Right atrium auricular region (tissue), 2 donors: ENCODE results near the gene CYP17A1. TPM values are rescaled to one million over a fixed set of nuclear protein-coding genes. Genes with fewer than 3 reads are reported as not detected.

Experiments used
- DNase-seq: peaks from one replicate; pipeline ENCODE4 v3.0.0-alpha.2; 2019; ENCODE audit warnings: low spot score
- H3K27ac ChIP-seq, 2 donors: fragments of 200-600 bp; sonication (generic); 1 replicate in 1 of 2; 2 replicates in 1 of 2; pipeline ENCODE4 v1.5.1; 2016 to 2019
- H3K27me3 ChIP-seq, 2 donors: fragments of 200-600 bp; sonication (generic); one replicate each; pipeline versions ENCODE4 v1.5.1 to v1.6.0; 2017 to 2019
- H3K36me3 ChIP-seq: fragments of 200-600 bp; sonication (generic); one replicate; pipeline ENCODE4 v1.5.1; 2016
- H3K4me1 ChIP-seq, 2 donors: fragments of 200-600 bp; sonication (generic); one replicate each; pipeline versions ENCODE4 v1.5.1 to v1.6.0; 2017 to 2019
- H3K4me3 ChIP-seq, 2 donors: fragments of 200-600 bp; sonication (generic); 1 replicate in 1 of 2; 2 replicates in 1 of 2; pipeline ENCODE4 v1.5.1; 2017 to 2019; ENCODE audit warnings: mild to moderate bottlenecking in 1 of 2, moderate library complexity in 1 of 2
- H3K9me3 ChIP-seq, 2 donors: fragments of 200-600 bp; sonication (generic); one replicate each; pipeline ENCODE4 v1.5.1; 2019
- CTCF ChIP-seq, 2 donors: fragments of 200-600 bp; sonication (generic); IDR thresholded peaks; one replicate each; pipeline ENCODE4 v1.5.1; 2019; ENCODE audit warnings: antibody characterized with exemption in 2 of 2
- total RNA-seq, 2 donors: library from RNA; depleted of rRNA; stranded (reverse); fragments of >200 nt; gene quantifications; one replicate each; pipeline ENCODE4 v1.1.0, GENCODE V29; 2016

The CYP17A1 gene, protein sequence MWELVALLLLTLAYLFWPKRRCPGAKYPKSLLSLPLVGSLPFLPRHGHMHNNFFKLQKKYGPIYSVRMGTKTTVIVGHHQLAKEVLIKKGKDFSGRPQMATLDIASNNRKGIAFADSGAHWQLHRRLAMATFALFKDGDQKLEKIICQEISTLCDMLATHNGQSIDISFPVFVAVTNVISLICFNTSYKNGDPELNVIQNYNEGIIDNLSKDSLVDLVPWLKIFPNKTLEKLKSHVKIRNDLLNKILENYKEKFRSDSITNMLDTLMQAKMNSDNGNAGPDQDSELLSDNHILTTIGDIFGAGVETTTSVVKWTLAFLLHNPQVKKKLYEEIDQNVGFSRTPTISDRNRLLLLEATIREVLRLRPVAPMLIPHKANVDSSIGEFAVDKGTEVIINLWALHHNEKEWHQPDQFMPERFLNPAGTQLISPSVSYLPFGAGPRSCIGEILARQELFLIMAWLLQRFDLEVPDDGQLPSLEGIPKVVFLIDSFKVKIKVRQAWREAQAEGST
- under 1 TPM in 1 of 2 donors, not detected in 1; 0.47 TPM for total RNA-seq

- no peak for DNase-seq
- TF ChIP-seq CTCF (IDR thresholded peaks at IDR 0.05), result no peak
- H3K27ac ChIP-seq, result no peak within 1 kb of the TSS
Observed at GRCh38 chr10:102837230-102837721, at the start of gene CYP17A1. Gene CYP17A1 (minus strand): TSS chr10:102837413. CDS start chr10:102837361, 52 bp downstream.

DNA sequence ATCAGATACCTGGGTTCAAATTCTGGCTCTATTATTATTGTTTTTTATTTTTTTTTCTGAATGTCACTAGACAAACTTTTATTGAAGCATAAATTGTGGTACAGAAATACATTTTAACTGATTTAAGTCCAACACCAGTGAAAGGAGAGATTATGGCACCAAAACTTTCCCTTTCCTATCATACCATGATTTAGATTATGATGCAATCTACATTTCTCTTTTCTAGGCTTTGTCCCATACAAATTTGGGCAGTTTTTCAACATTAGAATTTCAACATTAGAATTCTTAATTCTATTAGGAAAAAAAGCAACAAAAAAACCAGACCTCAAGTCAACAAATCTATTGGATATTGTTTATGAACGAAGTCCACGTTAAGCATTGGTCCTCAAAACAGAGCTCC lies 43.0 kb upstream of the CYP17A1 start:
- Histone ChIP-seq H3K9me3 (no peaks in the 10 kb centered on the region), H3K27me3 (no peaks in the 10 kb centered on the region), H3K4me3 (no peak overlapping the region), H3K4me1 (no peaks in the 10 kb centered on the region), H3K36me3 (peaks cover 4% of the 10 kb centered on the region), H3K27ac (no peak overlapping the region)
- no peak for DNase-seq
- TF ChIP-seq CTCF (IDR thresholded peaks at IDR 0.05), result no peak

More at GRCh38 chr10:102837230-102837721, at the start of gene CYP17A1:
- Histone ChIP-seq H3K9me3 (peaks cover 0 to 12% of the 10 kb centered on the region in 2 donors), H3K27me3 (no peaks in the 10 kb centered on the region), H3K36me3 (no peaks in the 10 kb centered on the region), H3K4me1 (no peaks in the 10 kb centered on the region), H3K4me3 (no peak within 1 kb of the TSS)

DNA sequence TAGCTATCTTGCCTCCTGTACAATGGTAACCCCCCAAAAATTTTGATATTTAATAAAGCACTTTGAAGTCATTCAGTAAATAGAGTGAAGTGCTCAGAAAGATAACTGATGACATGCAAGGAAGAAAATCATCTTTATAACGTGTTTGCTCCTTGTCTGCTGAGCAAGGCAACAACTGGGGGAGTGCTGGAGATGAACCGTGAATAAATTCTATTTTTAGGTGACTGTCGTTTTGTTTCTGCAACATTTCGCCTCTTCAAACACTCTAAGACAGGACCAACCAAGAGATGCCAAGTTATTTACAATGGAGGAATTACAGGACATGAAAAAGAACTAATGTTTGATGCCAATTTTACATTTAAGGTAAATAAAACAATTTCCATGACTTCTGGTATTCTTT lies 41.4 kb upstream of the CYP17A1 start:
- Histone ChIP-seq H3K4me1 (no peaks in the 10 kb centered on the region), H3K27ac (no peak overlapping the region), H3K36me3 (peaks cover 8% of the 10 kb centered on the region), H3K9me3 (no peaks in the 10 kb centered on the region), H3K4me3 (no peak overlapping the region), H3K27me3 (no peaks in the 10 kb centered on the region)
- DNase-seq, result no peak
- no peak for TF ChIP-seq CTCF (IDR thresholded peaks at IDR 0.05)

- no peak overlapping the region for H3K4me3 ChIP-seq
- no peaks in the 10 kb centered on the region for H3K4me1 ChIP-seq
- DNase-seq, result no peak
- no peak for TF ChIP-seq CTCF (IDR thresholded peaks at IDR 0.05)
- H3K27me3 ChIP-seq, result no peaks in the 10 kb centered on the region
- peaks cover 8% of the 10 kb centered on the region for H3K36me3 ChIP-seq
- H3K9me3 ChIP-seq, result no peaks in the 10 kb centered on the region
- H3K27ac ChIP-seq, result no peak overlapping the region
Observed at GRCh38 chr10:102876747-102877153, 39.5 kb upstream of the CYP17A1 start.

- Histone ChIP-seq H3K27ac (no peak overlapping the region), H3K36me3 (peaks cover 4% of the 10 kb centered on the region), H3K27me3 (no peaks in the 10 kb centered on the region), H3K4me3 (no peak overlapping the region), H3K9me3 (no peaks in the 10 kb centered on the region), H3K4me1 (peaks cover 0 to 17% of the 10 kb centered on the region in 2 donors)
- no peak for TF ChIP-seq CTCF (IDR thresholded peaks at IDR 0.05)
- no peak for DNase-seq
Observed at GRCh38 chr10:102872163-102872562, 35.0 kb upstream of the CYP17A1 start.
